SK-N-SH (cell line): Measurements from ENCODE around the gene AHDC1.

Experiments used
- CTCF ChIP-seq: fragments of 200-600 bp; sonication (generic); IDR thresholded peaks from 2 replicates; pipeline ENCODE4 v1.6.1; 2017; ENCODE audit warnings: antibody characterized with exemption, mild to moderate bottlenecking, moderate library complexity
- EP300 ChIP-seq, 2 experiments: IDR thresholded peaks; 2 replicates each; pipeline versions ENCODE4 v1.4.0 to v1.6.1; 2012; ENCODE audit warnings: borderline replicate concordance in 1 of 2, low read depth in 1 of 2, low read length in 1 of 2
- EZH2phosphoT487 ChIP-seq: fragments of 200-600 bp; sonication (generic); IDR thresholded peaks from 2 replicates; pipeline ENCODE4 v1.6.1; 2017; ENCODE audit warnings: low read depth, mixed run types, mild to moderate bottlenecking, antibody characterized with exemption, moderate library complexity, borderline replicate concordance
- MAX ChIP-seq: IDR thresholded peaks from 2 replicates; pipeline ENCODE4 v1.4.0; 2012; ENCODE audit warnings: low read depth
- NFIC ChIP-seq: IDR thresholded peaks from 2 replicates; pipeline ENCODE4 v1.4.0; 2012; ENCODE audit warnings: borderline replicate concordance
- PBX3 ChIP-seq: IDR thresholded peaks from 2 replicates; pipeline ENCODE4; 2012
- POLR2AphosphoS5 ChIP-seq: IDR thresholded peaks from 2 replicates; pipeline ENCODE4 v1.6.1; 2012; ENCODE audit warnings: low read depth, low read length
- RAD21 ChIP-seq: IDR thresholded peaks from 2 replicates; pipeline ENCODE4 v1.6.1; 2012; ENCODE audit warnings: mild to moderate bottlenecking, low read length
- REST ChIP-seq: IDR thresholded peaks from 2 replicates; pipeline ENCODE4 v1.6.1; 2012; ENCODE audit warnings: mild to moderate bottlenecking, low read depth, low read length, moderate library complexity
- RXRA ChIP-seq: IDR thresholded peaks from 2 replicates; pipeline ENCODE4 v1.4.0; 2012; ENCODE audit warnings: low read depth, mild to moderate bottlenecking, borderline replicate concordance
- SIN3A ChIP-seq: IDR thresholded peaks from 2 replicates; pipeline ENCODE4 v1.6.1; 2012; ENCODE audit warnings: low read depth, mild to moderate bottlenecking, low read length, moderate library complexity, borderline replicate concordance
- SMC3 ChIP-seq: IDR thresholded peaks from 2 replicates; pipeline ENCODE4 v1.6.1; 2012; ENCODE audit warnings: low read depth, low read length, improper control_type of control experiment
- USF1 ChIP-seq: IDR thresholded peaks from 2 replicates; pipeline ENCODE4 v1.4.0; 2012; ENCODE audit warnings: low read depth, borderline replicate concordance
- USF2 ChIP-seq: fragments of 150-350 bp; IDR thresholded peaks from 2 replicates; pipeline ENCODE4 v1.6.1; 2017; ENCODE audit warnings: antibody characterized with exemption, low read length, low read depth, borderline replicate concordance

GRCh38 chr1:27491748-27492700 is 111.9 kb downstream of the AHDC1 start:
- TF ChIP-seq RAD21 (no peak), USF2 (no peak), CTCF (no peak), PBX3 (no peak), SMC3 (no peak), RXRA (no peak), NFIC (no peak), SIN3A (no peak), REST (no peak), POLR2AphosphoS5 (no peak), MAX (no peak), EP300 (IDR thresholded peaks at IDR 0.05; ENCODE audit: borderline replicate concordance in 1 of 2, low read depth in 1 of 2, low read length in 1 of 2) (no peak), USF1 (no peak), EZH2phosphoT487 (no peak)
